HG03039 (cell line): Measurements from ENCODE around the gene ACSS1.
A peak's percentile ranks its signal among the peaks of the same experiment; 100 is the strongest.

ENCODE experiments used
- ATAC-seq: cut with Tn5 transposase; IDR thresholded peaks from one replicate; pipeline ENCODE4 v1.9.1; 2021; ENCODE audit warnings: mild to moderate bottlenecking, moderate library complexity; ENCODE audit not compliant: unreplicated experiment

Gene ACSS1

DNA sequence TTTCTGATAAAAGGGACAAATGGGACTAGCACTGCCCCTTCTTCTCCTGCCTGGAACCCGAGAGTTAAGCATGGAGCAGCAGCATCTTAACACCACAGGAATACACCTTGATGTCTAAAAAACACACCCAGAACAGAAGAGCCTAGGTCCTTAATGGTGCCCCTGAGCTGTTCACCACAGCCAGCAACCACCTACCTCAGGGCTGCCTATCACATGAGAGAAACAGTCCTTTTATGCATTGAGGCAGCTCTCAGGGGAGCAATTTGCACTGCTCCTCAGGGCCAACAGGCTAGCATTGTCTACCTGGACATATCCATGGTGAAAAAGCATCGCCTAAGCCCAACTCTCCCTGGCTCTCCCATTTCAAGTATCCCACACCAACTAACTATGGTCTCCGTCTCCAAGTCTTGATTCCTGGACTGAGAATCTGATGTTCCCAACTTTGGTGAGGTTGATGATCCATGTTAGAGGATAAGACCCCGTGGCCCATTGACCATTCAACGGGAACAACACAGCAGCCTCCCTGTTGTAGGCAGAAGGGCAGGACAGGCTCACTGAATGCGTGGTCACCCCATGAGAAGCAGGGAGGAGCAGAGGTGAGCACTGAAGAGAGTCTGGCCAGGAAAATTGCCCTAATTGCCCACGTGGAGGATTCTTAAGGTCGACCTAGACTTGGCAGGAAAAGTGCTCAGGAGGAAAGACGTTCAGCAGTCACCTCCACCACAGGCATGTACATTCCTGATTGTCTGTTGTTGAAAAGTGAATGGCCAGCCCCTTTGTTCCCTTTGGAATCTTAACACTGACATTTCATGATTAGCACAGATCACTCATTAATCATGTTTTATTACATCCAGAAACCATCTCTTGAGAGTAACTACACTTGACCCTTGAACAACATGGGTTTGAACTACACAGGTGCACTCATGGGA, 61.2 kb downstream of the ACSS1 start:
- no peak for ATAC-seq

DNA sequence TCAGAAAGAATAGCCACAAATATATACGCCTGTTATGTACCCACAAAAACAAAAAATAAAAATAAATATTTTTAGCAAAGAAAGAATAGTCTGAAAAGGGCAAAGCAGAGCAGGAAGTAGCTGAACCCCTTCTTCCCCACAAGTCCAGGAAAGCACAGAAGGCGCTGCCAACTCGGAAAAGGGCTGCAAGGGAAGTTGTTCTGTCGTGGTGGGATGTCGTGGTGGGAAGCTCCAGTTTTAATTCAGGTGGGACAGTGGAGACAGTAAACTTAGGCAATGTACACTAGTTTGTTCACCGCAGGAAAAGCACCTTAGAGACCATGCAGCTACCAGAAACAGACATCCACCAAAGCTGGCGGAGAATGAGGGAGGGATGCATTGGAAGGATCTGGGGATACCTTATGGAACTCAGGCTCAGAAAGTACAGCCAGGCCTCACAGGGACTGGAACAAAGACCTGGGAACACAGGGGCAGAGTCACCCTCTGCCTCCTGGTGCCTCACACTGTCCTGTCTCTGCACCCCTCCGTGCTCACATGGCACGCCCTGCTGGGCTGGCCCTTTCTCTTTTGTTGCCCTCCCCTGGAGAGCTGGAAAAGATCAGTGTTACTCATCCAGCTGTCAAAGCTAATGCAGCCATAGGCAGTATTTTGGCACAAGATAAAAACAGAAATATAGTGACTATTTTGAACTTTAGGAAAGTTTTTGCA, 62.0 kb downstream of the ACSS1 start:
- ATAC-seq, result no peak

DNA sequence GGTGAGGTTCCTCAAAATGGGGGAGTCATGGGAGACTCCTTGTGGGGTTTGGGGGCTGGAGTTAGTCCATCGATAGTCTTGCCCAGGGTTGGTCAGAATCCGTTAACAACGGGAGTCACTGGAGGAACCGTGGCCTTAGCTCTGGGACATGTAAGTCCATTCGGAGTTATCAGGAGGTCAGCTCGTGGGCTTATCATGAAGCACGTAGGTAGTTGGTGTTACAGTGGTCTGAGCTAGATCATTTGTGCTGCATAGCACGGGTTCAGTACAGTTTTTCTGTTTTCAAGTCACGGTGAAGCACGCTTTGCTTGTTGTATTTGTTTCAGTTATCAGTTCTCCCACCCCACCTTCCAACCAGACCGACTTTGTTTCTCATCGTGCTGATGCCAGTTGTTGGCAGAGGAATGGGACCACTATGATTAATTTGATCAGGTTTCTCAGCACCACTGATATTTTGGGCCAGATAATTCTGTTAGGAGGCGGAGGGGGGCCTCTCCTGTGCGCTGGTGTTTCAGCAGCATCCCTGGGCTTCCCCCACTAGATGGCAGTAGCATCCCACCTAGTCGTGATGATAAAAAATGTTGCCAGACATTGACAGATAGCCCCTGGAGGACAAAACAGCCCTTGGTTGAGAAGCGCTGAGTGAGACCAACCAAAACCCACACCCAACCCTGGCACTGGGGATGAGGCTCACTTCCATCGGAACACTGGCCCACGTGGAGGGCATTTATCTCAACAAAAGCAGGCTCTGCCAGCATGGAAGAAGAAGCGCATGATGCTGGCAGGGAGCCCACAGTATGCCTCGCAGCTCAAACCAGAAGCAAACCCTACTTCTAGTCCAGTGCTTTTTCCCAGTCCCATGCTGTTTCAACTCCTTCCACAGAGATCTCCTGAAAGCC, 63.2 kb downstream of the ACSS1 start:
- ATAC-seq, result no peak

DNA sequence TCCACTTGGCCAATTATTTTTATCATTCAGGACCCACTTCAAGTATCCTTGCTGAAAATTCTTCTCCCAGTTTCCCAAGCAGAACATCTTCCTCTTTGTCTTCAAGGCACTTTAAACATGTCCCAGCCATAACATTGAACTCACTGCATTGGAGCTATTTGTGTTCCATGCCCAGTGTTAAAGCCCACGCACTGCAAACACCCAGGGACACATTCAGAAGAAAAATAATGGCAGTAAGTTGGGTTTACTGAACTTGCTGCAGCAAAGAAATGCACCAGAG, 63.8 kb downstream of the ACSS1 start:
- ATAC-seq, result no peak

DNA sequence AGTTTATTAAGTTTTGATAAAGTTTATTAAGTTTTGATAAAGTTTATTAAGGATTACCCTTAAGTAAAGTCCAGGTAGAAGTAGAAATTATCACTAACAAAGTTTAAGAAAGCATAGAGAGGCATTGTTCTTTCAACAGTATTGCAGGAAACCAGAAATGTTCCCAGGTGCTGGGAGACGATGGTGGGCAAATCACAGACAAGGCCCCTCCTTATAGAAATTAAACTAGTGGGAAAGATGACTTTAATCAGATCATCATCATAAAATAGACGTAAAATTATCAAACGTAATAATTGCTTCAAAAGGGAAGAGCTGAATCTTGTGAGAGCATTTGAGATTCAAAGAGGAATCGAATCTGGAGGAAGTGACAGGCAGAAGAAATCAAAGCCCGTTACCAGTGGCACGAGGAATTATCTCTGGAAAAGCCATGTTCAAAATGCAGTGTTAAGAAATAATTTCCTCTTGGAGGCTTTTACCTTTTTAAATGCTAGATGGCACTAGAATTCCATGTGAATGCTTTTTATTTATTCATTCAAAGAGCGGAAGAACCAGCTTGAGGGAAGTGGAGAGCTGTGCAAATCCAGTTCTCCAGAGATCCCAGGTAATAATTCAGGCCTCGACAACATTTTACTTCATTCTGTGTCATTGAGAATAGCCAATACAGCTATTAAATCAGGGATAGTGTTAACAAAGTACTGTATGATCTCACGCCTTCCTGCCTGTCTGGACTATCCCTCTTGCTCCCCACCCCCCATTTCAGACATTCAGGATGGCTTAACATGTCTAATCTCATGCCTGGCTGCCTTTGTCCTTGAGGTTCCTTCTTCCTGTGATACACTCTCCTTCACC, 64.4 kb downstream of the ACSS1 start:
- ATAC-seq, result no peak

DNA sequence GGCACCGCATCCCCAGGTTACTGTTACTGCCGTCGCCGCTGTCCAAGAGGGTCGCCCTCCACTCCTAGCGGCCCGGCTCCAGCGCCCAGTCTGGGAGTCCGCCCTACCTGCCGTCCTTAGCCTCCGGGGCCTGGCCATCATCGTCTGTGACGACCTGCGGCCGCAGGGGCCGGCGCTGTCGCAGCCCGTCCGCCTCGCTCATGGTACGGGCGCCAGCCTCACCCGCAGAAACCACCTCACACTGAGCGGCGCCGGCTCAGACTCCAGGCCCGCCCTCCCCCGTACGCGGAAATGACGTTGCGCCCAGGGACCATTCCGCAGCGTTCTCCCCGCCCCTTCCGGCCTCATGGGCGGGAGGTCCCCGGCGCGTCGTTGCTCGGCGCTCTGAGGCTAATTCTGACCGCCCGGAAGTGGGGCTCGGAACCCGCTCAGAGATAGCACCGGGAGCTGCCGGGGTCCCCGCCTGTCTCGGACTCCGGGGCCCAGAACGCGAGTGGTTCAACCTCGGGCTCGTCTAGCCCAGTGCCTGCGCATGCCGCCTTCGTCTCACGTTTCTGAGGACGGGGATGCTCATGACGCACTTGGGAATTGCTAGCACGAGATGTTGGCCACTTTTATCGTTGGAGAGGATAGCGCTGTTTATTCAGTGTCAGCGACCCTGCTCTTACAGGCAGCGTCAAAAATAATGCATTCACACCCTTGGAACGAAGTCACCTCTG, 65.3 kb downstream of the ACSS1 start, which contains the start of gene APMAP:
Gene APMAP (minus strand): TSS at position 265 of the 719 bp plus-strand sequence. CDS start 63 bp downstream, at position 202.
- peak; percentile 97 for ATAC-seq

DNA sequence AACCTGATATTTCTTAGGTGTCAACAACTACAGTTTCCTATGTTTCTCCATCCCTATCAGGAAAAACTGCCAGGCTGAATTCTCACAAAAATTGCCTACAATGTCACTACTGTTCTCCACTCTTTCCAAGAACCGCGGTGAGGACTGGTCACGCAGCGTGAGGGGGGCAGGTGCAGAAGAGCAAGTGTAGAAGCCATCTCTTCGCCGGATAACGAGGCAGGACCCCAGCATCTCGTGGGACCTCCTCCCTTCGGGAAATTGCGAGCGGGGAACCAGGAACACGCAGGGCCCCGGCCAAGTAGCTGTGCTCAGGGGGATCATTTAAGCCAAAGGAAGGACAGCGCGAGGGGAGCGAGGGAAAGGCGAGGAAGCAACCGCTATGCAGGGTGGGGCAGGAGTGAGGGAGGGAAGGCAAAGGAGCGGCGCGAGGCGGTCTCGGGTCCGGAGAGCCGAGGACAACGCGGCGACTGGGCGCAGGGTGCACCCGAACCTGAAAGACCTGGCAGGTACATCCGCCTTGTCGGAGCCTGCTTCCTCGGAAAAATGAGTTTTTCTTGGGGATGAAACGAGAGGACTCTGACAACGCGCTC, 65.9 kb downstream of the ACSS1 start:
- peak; percentile 11 for ATAC-seq

DNA sequence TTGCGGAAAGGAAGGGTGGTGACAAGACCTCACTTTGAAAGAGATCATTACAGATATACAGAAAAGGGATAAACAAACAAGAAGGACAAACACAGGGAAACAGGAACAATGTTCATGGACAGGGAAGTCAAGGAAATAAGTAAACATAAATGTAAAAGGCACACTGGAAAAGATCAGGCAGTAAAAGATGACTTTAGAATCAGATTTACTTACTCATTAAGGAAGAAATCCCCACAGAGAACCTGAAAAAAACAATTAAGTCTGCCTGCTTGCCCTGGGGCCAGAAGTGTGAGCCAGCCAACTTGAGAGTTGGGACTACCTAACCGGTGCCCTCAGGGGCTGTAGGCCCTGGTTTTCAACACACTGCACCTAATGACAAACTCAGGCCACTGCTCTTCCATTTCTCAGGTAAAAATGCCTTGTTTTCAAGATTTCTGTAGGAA, 67.1 kb downstream of the ACSS1 start:
- no peak for ATAC-seq

DNA sequence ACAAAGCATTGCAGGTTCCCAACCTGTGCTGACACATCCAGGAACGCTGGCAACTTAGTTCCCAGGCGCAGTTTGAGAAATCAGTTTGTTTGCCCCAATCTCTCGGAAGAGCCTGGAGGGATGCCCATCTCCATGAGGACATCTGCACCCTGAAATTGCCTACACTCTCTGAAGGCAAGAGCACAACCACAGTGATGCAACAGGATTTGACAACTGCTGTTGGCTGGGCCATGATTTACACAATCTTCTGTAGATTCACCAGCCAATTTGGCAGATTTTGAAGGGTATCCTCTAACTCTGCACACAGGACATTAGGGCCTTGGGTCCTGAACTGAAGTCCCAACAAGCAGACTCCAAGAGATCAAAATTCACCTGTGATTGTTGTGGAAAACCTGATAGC, 68.8 kb downstream of the ACSS1 start:
- ATAC-seq, result no peak

DNA sequence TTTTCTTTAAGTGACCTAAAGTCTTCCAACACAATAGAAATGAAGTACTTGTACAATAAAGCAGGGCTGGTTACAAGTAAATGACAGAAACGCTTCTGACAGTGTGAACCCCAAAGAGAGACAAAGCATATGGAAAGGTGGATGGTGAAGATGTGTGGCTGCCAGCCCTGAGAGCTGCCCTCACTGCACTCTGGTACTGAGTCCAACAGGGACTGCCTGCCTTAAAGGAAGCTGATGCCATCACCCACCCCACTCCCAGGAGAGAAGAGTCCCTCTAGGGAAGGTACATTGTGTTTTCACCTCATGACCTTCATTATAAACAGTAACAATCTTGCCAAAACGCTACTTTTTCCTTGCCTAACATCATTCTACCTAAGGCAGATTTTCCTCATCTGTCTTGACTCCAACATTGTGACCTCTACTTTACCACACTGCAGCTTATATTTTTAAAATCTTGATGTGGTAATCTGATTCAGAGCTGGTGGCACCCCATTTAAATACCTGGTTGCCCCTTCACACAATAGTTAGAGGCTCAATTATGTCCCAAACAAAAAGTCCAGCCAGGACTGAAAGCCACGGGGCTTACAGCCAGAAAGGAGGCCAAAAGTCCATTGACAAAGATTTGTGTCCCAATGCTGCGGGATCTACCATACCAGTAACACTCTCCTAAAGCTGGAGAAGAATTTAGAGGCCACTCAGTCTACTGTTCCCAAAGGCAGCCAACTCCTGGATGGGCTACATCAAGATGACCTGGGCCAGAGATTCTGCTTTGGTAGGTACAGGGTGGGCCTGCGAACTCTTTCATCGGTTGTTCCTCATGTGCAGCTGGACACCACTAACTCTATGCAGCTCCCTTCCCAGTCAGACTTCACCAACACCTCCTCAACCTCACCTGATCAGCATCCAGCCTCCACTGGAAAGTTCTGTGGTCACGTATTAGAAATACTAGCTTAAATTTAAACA, 69.8 kb downstream of the ACSS1 start:
- ATAC-seq, result no peak

DNA sequence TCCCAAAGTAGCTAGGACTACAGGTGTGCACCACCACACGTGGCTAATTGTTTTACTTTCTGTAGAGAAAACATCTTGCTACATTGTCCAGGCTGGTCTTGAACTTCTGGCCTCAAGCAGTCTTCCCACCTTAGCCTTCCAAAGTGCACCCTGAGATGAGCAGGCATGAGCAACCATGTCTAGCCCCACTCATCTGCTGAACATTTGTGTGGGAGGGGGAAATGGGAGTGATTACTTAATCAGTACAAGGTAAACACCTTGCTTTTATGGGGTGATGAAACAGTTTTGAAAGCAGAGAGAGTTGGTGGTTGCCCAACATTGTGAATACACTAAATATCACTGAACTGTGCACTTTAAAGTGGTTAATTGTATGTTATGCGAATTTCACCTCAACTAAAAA, 70.7 kb downstream of the ACSS1 start:
- ATAC-seq, result no peak

DNA sequence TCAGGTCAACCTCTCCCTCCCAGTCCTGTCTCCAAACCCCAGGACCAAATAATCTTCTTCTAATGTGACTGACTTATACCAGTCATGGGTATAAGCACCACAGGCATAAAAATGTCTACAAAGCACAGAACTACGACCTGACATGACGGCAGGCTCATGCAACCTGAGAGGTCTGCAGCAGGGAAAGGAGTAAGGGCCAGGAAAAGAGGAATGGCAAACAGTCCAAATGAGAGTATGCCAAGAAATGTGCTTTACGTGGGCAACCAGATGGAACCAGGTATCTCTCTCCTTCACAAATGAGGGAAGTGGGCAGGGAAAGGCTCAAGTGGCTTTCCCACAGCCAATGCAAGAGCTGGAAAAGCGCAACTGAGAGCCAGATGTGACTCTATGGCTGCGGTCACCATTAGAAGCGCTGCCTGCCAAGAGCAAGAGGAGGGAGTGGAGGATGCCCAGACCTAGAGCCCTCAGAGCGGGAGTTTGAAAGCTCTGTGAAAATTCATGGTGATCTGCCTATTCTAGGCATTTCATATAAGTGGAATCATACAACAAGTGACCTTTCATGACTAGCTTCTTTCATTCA, 71.4 kb downstream of the ACSS1 start:
- no peak for ATAC-seq

DNA sequence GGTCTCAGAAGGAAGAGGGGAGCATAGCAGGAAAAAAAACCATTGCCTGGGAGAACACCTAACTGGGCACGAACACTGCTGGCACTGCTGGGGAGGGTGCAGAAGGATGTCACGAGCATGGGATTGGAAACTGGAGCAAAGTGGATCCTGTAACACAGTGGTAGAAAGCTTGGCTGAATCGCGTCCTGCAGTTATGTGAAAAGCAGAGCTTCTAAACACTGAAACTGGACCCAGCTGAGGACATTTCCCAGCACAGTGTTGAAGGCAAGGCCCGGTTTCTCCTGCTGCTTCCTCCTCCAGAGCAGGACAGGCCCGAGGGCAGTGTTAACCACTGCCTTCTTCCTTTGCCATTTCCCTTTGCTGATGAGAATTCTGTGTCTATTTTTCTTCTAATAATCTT, 72.1 kb downstream of the ACSS1 start:
- ATAC-seq, result no peak

DNA sequence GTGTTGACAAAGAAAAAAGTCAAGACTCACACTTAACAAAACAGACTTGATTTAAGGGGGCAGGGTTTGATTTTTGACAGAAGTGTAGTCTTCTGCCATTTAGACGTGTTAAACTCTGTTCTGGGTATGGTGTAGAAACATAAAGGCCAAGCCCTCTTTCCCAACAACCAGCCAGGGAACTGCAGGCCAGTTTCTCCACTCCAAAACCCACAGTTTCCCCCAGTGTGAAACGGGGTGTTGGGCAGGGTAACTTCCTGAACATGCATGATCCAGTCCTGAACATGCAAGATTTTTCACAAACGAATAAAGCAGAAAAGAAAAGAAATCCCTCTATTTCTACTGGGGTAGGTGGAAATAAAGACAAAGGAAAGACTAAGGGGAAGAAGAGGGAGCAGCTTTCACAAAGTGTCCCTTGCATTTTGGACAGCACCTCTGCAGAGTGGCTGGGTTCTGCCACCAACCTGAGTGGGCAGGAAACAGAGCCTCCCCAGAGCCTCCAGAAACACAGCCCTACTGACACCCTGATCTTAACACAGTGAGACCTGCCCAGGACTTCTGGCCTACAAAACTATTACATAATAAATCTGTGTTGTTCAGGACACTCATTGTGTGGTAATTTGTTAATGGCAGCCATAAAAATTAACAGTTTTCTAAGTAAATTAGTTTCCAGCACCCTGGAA, 72.8 kb downstream of the ACSS1 start:
- no peak for ATAC-seq

DNA sequence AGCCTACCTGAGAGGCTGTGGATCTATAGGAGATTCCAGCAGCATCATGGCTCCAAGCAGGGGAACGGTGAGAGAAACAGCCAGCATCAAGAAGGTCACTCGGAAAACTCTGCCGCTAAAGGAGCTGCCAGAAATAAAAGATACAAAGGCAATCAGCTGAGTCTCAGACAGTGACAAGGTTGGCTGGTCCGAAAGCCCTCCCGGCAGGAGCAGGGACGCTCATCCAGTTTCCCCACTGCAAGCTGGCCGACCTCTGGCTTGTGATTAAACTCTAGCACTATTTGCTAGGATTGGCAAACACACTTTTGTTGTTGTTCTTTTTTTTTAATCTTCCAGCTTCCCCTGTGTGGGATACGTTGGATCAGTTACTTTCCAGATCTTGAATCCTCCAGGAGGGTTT, 74.0 kb downstream of the ACSS1 start:
- no peak for ATAC-seq

DNA sequence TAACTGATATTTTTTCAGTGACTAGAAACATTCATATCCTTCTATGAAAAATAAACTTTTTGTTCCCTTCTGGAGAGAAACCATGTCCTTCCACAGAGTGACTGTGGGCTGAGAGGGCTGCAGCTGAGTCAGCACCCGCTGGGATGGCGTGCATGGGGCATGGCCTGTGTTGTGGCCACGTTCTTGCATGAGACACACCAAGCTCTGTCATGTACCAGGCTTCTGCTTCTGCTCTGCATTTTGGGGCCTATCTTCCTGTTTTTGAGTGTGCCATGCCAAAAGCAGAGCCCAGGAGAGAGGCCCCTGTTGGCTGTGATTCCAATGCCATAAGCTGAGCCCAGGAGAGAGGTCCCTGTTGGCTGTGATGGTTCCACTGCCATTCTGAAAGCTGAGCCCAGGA, 76.1 kb downstream of the ACSS1 start:
- no peak for ATAC-seq

DNA sequence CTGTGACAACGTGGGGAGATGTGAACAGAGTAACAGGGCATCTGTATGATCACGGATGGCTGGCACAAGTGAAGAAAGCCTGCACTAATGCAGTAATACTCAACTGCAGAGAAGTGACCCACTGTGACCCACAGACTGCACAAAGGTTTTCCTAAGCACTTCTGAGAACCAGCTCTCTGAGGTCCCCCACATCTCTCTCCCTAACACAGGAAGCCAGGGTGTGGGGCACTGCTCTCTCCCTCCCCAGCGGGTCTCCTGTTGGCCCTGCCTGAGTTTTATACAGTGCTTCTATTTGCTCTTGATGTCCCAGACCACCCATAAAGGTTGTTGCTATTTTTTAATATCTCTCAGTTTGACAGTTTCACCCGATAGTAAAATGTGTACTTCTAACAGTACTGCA, 76.7 kb downstream of the ACSS1 start:
- no peak for ATAC-seq
